Activated naive CD8-positive, alpha-beta T cell treated with anti-CD3 and anti-CD28 coated beads for 36 hours (primary cell): Measurements from ENCODE around the gene FBLN1. TPM values are rescaled to one million over a fixed set of nuclear protein-coding genes. Genes with fewer than 3 reads are reported as not detected.
"Not testable (repeated sequence)": the region's sequence is repeated elsewhere in the genome, so short reads cannot be mapped to it uniquely, and the experiment has no call there.

Source experiments
- DNase-seq: peaks from one replicate; pipeline ENCODE4 v3.0.0; 2021
- H3K27ac Mint-ChIP-seq: one replicate; pipeline ENCODE4 v1.8.0; 2022; ENCODE audit warnings: mild to moderate bottlenecking, moderate library complexity, mixed read lengths
- H3K27me3 Mint-ChIP-seq: one replicate; pipeline ENCODE4 v1.8.0; 2022; ENCODE audit warnings: mild to moderate bottlenecking, mixed read lengths
- H3K36me3 Mint-ChIP-seq: one replicate; pipeline ENCODE4 v1.8.0; 2021; ENCODE audit warnings: mild to moderate bottlenecking, mixed read lengths
- H3K4me1 Mint-ChIP-seq: one replicate; pipeline ENCODE4 v1.8.0; 2021; ENCODE audit warnings: mixed read lengths
- H3K4me3 Mint-ChIP-seq: one replicate; pipeline ENCODE4 v1.8.0; 2022; ENCODE audit warnings: mild to moderate bottlenecking, moderate library complexity, mixed read lengths
- H3K9me3 Mint-ChIP-seq: one replicate; pipeline ENCODE4 v1.8.0; 2022; ENCODE audit warnings: mixed read lengths
- total RNA-seq, 2 experiments: library from RNA; stranded (reverse); gene quantifications; one replicate each; pipeline ENCODE4 v1.2.3, GENCODE V29; 2021

The FBLN1 gene
- total RNA-seq, 2 experiments from 2014 or later, result 0.30 to 0.37 TPM

DNA sequence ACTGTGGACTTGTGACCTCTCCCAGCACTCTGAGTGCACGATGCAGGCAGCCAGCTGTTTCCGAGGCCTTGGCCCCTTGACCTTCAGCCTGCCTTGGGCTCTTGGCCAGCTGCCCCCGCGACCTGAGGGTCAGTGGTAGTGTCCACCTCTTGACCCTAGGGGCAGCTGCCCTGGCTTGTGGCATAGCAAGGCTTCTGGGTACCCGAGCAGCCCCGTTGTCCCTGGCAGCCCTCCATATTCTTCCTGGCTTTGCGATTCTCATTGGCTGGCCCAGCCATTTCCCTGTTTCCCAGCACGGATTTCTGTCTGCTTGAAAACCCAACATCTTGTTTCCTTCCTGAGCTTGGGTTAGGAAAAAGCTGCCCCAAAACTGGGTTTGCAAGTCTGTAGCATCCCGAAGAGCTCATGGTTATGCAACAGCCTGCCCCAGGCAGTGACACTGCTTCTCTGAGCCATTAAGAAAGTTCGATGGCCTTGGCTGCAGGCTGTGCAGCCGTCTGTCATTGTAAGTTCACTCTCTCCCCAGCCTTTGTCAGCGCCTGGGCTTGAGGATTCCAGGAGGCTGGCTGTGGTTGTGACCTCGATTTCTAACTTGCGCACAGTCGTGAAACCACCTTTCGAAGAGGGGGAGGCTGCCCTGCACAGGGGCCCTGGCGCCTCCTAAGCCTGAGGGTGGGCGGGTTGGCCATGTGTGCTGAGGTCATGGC is 48.8 kb downstream of the FBLN1 start:
- DNase-seq, result no peak
- Mint-ChIP-seq H3K27me3 (peaks cover 10% of the 10 kb centered on the region), H3K4me1 (peaks cover 2% of the 10 kb centered on the region), H3K36me3 (no peaks in the 10 kb centered on the region), H3K9me3 (no peaks in the 10 kb centered on the region), H3K4me3 (no peak overlapping the region), H3K27ac (no peak overlapping the region)

DNA sequence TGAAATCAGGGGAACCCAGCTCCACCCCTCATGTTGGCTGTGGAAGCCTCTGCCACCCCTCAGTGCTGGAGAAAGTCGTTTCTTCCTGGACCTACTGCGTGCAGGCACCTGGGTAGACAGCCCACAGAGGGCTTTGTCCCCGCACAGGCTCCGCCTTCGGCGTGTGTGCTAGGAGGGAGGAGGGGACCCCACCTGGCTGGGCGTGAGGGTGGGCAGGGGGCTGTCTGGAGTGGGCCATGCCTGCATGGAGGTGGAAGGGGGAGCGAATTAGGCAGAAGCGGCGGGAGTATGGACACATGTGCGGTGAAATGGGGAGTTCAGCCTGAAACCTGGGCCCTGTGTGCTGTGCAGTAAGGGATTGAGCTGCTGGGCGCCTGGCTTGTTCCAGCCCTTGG is 49.3 kb downstream of the FBLN1 start:
- Mint-ChIP-seq H3K36me3 (no peaks in the 10 kb centered on the region), H3K27me3 (peaks cover 10% of the 10 kb centered on the region), H3K9me3 (no peaks in the 10 kb centered on the region), H3K27ac (no peak overlapping the region), H3K4me1 (peaks cover 2% of the 10 kb centered on the region), H3K4me3 (no peak overlapping the region)
- DNase-seq, result no peak

DNA sequence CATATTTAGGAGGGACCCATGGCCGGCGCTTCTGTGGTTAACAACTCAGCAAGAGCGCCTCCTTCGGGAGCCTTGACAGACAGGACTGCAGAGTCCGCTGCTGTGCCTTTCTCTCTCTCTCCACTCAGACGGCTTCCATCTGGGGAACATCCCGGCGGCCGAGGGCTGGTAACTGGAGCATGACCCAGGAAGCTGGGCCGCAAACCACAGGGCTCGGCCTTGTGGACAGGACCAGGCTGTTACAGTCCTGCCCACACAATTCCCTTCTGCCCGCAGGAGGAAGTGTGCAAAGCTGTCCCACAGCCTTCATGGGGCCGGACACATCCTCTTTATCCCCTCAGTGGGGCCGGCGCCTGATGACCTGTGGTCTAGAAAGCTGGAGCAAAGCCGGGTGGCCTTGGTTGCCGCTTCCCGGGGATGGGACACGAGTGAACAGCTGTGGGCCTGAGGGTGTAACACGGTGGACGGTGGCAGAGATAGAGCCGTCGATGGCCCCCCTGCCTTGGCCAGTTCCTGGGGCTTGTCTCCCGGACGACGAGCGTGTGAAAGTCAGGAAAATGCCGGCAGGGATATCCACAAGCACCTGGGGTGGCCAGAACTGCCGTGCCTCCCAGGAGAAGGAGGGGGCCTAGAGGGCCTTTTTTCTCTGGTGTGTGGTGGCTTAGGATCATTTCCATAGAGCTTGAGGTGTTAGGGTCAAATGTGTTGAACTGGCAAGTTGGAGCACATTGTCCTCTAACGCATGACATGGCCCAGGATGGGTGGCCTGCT is 50.1 kb downstream of the FBLN1 start:
- Mint-ChIP-seq H3K36me3 (no peaks in the 10 kb centered on the region), H3K4me3 (no peak overlapping the region), H3K4me1 (peaks cover 2% of the 10 kb centered on the region), H3K9me3 (no peaks in the 10 kb centered on the region), H3K27me3 (peaks cover 10% of the 10 kb centered on the region), H3K27ac (no peak overlapping the region)
- DNase-seq, result no peak

DNA sequence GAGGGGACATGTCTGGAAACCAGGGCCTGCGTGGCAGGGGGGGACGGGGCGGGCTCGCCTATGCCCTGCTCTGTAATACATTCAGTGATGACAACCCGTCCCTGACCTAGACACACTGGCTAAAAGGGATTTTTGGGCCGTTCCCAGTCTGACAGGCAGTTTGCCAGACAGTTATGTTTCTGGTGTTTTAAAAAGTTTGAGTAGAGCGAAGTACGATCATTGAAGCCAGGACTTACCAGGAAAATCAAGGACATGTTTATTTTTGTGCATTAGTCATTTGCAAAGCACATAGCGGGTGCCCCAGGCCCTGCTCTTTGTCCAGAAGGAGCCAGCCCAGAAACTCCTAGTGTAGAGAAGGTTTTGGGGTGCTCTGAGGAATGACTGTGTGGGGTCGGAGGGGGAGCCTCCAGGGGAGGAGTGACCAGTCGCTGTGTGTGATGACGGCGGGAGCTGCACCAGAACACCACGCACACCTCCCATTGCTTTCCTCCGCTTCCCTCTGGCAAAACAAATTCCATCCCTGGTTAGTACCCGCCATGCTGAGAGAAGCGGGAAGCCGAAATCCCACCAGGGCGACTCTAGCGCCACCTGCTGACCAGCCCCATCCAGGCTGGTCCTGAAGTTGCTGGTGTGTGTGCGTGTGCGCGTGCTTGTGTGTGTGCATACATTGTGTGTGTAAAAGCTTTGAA is 50.8 kb downstream of the FBLN1 start:
- Mint-ChIP-seq H3K9me3 (no peaks in the 10 kb centered on the region), H3K36me3 (no peaks in the 10 kb centered on the region), H3K27ac (no peak overlapping the region), H3K27me3 (peaks cover 10% of the 10 kb centered on the region), H3K4me3 (no peak overlapping the region), H3K4me1 (peaks cover 2% of the 10 kb centered on the region)
- DNase-seq, result peak; percentile 58

DNA sequence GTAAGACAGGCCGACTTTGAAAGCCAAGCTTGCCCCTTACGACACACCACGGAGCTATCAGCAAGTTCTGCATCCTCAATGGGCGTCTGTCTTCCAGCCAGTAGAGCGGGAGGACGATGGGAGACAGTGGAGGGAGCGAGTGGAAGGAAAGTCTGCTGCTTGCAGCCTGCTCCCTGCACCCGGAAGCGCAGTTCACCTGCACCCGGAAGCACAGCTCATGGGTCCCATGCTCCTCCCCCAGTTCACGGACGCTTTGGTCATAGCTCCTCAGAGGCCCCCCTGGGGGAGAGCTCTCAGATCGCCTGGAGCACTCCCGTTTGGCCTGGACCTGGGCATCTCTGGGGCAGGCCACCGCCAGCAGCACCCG is 51.3 kb downstream of the FBLN1 start:
- H3K27me3 Mint-ChIP-seq, result peaks cover 10% of the 10 kb centered on the region
- H3K36me3 Mint-ChIP-seq, result no peaks in the 10 kb centered on the region
- H3K4me1 Mint-ChIP-seq, result peaks cover 2% of the 10 kb centered on the region
- H3K4me3 Mint-ChIP-seq, result no peak overlapping the region
- DNase-seq, result no peak
- H3K27ac Mint-ChIP-seq, result no peak overlapping the region
- no peaks in the 10 kb centered on the region for H3K9me3 Mint-ChIP-seq

DNA sequence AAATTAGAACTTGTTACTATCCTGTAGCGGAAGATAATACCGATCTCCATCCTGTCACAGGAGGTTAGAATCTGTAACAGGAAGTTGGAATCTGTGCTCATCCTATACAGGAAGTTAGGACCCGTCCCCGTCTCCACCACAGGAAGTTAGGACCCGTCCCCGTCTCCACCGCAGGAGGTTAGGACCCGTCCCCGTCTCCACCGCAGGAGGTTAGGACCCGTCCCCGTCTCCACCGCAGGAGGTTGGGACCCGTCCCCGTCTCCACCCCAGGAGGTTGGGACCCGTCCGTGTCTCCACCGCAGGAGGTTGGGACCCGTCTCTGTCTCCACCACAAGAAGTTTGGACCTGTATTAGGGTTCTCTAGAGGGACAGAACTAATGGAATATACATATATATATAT is 52.2 kb downstream of the FBLN1 start:
- Mint-ChIP-seq H3K4me3 (no peak overlapping the region), H3K36me3 (no peaks in the 10 kb centered on the region), H3K27me3 (peaks cover 10% of the 10 kb centered on the region), H3K4me1 (peaks cover 2% of the 10 kb centered on the region), H3K9me3 (peaks cover 1% of the 10 kb centered on the region), H3K27ac (no peak overlapping the region)
- no peak for DNase-seq

DNA sequence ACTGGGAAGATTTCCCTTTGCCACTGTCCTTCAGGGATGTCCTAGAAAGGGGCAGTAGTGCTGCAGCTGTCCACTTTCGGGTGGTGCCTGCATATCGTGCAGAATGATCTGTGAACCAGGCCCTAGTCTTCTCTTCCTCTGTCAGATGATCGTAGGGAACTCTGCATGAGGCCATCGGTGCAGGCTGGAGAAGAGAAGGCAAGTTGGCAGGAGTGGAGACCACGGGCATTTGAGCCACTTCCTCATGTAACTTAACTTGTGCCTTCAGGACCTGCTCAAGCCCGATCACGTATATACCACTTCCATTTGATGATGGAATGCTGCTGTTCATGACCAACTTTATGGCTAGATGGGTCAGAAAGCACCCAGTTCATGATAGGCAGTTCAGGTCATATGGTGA is 55.2 kb downstream of the FBLN1 start:
- H3K36me3 Mint-ChIP-seq, H3K27ac Mint-ChIP-seq, H3K27me3 Mint-ChIP-seq, H3K4me1 Mint-ChIP-seq, DNase-seq, H3K4me3 Mint-ChIP-seq: not testable (repeated sequence)
- peaks cover 10% of the 10 kb centered on the region for H3K9me3 Mint-ChIP-seq

DNA sequence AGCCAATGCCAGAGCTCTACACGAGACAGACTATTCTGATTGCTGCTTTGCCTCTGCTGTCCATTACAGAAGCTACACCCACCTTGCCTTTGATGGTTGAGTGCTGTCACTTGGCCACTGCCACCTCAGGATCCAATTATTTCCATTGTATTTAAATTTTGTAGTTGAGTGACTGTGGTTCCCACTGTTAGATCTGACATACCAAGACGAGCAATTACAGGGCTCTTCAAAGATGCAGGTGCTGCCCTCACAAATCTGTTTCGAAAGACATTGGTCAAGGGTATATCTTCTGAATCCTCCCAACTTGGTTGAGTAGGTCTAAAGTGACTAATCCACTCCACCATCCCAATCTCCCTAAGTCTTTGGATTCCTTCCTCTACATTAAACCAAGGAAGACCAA is 57.4 kb downstream of the FBLN1 start:
- not testable (repeated sequence) for H3K36me3 Mint-ChIP-seq, H3K27me3 Mint-ChIP-seq, H3K4me1 Mint-ChIP-seq, H3K4me3 Mint-ChIP-seq, H3K27ac Mint-ChIP-seq, DNase-seq
- peaks cover 10% of the 10 kb centered on the region for H3K9me3 Mint-ChIP-seq

DNA sequence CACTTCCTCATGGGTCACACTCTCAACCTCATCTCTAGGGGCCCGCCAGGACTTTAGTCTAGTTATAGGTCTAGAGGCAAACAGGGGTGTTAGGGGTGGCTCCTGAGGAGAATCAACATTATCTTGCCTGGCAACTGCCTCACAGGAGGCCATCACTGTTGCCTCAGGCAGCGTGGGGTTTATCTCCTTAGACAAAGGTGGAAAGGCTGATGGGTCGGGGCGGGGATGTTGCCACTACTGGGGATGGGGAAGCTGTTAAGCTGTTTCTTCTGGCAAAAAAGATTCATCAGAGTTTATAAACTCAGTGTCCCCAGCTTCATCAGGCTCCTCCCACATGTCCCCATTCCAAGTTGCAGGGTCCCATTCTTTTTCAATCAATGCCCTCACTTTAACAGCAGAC is 58.1 kb downstream of the FBLN1 start:
- not testable (repeated sequence) for H3K27ac Mint-ChIP-seq, H3K27me3 Mint-ChIP-seq, H3K36me3 Mint-ChIP-seq, DNase-seq, H3K4me3 Mint-ChIP-seq, H3K4me1 Mint-ChIP-seq
- peaks cover 10% of the 10 kb centered on the region for H3K9me3 Mint-ChIP-seq

DNA sequence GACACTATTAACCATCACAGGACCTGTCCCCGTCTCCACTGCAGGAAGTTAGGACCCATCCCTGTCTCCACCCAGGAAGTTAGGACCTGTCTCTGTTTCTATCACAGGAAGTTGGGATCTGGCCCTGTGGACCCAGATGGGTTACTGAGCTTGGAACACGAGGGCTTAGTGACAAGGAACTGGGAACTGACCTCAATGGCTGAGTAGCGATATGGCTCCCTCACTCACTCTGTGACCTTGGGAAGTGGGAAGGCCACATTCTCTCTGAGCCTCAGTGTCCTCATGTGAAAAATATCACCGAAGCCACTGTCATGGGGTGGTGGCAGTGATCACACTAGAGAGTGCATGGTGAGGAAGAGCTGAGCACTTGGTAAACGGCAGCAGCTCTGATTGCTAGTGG is 59.4 kb downstream of the FBLN1 start:
- Mint-ChIP-seq H3K36me3 (no peaks in the 10 kb centered on the region), H3K27ac (no peak overlapping the region), H3K27me3 (no peaks in the 10 kb centered on the region), H3K4me1 (no peaks in the 10 kb centered on the region), H3K9me3 (peaks cover 10% of the 10 kb centered on the region), H3K4me3 (no peak overlapping the region)
- DNase-seq, result no peak

DNA sequence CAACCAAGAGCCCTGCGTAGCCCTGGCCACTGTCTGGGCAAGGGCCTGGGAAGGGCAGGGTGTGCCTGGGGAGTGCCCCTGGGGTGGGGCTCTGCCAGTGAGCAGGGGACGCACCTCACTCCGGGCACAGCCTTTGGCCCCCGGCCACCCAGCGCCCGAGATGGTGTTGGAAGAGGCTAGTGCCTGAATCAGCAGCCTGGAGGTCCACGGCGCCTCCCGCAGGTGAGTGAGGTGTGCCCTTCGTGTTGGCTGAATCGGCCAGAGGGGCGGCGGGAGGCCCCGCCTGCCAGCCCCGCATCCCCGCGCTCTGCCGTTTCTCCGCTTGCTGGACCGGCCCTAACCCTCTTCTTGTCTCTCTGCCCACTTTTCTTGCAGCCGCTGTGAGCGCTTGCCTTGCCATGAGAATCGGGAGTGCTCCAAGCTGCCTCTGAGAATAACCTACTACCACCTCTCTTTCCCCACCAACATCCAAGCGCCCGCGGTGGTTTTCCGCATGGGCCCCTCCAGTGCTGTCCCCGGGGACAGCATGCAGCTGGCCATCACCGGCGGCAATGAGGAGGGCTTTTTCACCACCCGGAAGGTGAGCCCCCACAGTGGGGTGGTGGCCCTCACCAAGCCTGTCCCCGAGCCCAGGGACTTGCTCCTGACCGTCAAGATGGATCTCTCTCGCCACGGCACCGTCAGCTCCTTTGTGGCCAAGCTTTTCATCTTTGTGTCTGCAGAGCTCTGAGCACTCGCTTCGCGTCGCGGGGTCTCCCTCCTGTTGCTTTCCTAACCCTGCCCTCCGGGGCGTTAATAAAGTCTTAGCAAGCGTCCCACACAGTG is 60.1 kb downstream of the FBLN1 start:
- Mint-ChIP-seq H3K9me3 (peaks cover 10% of the 10 kb centered on the region), H3K27ac (no peak overlapping the region), H3K4me1 (no peaks in the 10 kb centered on the region), H3K36me3 (no peaks in the 10 kb centered on the region), H3K4me3 (no peak overlapping the region), H3K27me3 (no peaks in the 10 kb centered on the region)
- no peak for DNase-seq

DNA sequence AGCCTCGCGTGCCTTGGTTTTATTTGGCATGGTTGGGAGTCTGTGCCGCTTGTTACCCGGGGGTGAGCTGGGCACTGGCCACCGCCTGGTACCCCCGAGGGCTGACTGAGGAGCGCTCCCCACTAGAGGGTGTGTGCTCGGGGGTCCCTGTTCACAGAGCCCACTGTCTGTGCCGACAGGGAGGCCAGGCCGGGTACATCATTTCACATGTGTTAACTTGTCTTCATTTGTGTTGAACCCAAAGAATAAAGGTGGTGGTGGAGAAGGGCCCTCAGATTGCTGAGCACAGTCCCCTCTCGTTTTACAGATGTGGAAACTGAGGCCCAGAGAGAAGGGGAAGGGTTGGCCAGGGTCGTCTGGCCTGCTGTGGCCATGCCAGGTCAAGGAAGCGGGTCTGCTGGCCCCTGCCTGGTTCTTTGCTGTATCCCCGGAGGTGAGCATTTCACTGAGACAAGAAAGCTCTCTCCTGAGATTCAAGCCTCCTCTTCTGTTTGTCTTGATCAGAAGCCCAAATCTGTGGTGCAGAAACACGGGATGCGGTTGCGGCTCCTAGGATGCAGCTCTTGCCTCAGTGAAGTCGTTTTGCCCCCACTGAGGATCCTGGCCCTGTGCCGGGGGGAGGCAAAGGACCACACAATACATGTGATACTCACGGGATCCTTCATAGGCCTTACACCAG is 60.8 kb downstream of the FBLN1 start:
- Mint-ChIP-seq H3K36me3 (no peaks in the 10 kb centered on the region), H3K27me3 (no peaks in the 10 kb centered on the region), H3K9me3 (peaks cover 10% of the 10 kb centered on the region), H3K4me3 (no peak overlapping the region), H3K4me1 (no peaks in the 10 kb centered on the region), H3K27ac (no peak overlapping the region)
- no peak for DNase-seq

DNA sequence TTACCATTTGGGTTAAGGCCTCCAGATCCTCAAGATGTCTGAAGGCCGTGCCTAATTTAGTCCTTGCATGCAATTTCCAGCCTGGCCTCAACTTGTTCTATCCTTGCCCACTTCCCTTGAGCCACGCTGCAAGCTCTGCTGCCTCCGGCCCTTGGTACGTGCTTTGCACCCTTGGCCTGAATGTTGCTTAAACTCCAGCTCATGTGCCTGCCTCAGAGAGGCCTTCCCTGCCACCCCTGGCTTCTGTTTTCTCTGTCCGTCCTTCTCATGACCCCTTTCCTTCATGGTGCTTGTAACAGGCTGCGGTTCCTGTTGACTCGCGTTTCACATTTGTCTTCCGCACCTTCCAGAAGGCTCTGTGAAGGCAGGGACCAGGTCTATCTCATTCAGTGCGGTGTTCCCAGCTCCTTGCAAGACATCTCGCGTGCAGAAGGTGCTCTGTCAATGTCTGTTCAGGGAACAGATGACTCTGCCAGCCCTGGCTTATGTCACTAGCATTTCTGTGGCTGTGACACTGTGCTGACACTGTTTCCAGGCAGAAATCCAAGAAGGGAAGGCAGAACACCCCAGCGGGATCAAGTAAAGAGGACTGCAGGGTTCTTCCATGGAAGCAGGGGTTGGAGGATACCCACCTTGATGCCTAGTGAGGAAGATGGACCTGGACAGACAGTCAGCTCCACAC is 61.8 kb downstream of the FBLN1 start:
- no peaks in the 10 kb centered on the region for H3K27me3 Mint-ChIP-seq
- no peak overlapping the region for H3K4me3 Mint-ChIP-seq
- H3K4me1 Mint-ChIP-seq, result no peaks in the 10 kb centered on the region
- no peak for DNase-seq
- H3K27ac Mint-ChIP-seq, result no peak overlapping the region
- H3K9me3 Mint-ChIP-seq, result peaks cover 10% of the 10 kb centered on the region
- no peaks in the 10 kb centered on the region for H3K36me3 Mint-ChIP-seq

DNA sequence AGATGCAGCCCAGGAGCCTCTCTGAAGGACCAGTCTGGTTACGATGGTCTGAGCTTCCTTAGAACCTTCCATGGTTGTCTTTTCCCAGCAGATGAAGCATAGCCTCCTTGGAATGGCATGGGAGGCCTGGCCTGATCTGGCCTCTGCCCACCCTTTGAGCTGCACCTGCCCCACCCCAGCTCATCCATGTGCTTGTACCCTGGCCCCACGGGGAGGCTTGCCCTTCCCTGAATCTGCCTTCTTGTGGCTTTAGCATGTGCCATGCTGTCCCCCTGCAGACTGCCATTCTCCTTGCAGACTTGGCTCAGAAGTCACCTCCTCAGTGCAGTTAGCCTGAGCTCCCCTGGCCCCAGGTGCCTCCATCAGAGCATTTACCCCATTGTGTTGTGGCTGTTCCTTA is 62.5 kb downstream of the FBLN1 start:
- Mint-ChIP-seq H3K36me3 (no peaks in the 10 kb centered on the region), H3K4me3 (no peak overlapping the region), H3K27me3 (no peaks in the 10 kb centered on the region), H3K27ac (no peak overlapping the region), H3K9me3 (peaks cover 6% of the 10 kb centered on the region), H3K4me1 (no peaks in the 10 kb centered on the region)
- DNase-seq, result no peak
